ENCODE results near the gene GNAT1.

The GNAT1 gene

GRCh38 chr3:50190936-50191660 lies at the start of gene GNAT1:
Gene GNAT1, plus strand, starts transcription at chr3:50191610. Its CDS starts 116 bp downstream, at chr3:50191726.
- DNase-seq (ENCODE audit: low spot score), result no peak

GRCh38 chr3:50146316-50146901 lies 45.0 kb upstream of the GNAT1 start:
- DNase-seq (ENCODE audit: low spot score), result no peak

- DNase-seq (ENCODE audit: low spot score), result no peak
Measured at GRCh38 chr3:50147016-50147415, 44.4 kb upstream of the GNAT1 start.

DNA sequence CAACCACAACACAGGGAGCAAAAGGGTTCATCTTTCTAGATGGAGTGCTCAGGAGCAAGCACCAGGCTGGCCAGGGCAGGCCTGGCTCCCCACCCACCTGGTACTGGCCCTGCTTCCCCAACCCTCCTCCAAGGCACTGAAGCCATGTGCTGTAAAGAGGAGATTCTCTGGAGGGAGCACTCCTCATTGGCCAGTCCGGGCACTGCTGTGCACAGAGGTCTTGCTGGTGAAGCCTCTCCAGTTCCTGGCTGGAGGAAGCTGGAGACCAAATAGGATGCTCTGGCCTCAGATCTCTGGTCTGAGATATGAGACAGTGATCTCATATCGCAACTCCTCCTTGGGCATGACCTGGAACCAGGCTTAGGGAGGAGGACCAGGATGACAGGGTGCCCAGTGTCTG lies 44.0 kb upstream of the GNAT1 start:
- no peak for DNase-seq (ENCODE audit: low spot score)

GRCh38 chr3:50147861-50148260 lies 43.5 kb upstream of the GNAT1 start:
- no peak for DNase-seq (ENCODE audit: low spot score)

DNA sequence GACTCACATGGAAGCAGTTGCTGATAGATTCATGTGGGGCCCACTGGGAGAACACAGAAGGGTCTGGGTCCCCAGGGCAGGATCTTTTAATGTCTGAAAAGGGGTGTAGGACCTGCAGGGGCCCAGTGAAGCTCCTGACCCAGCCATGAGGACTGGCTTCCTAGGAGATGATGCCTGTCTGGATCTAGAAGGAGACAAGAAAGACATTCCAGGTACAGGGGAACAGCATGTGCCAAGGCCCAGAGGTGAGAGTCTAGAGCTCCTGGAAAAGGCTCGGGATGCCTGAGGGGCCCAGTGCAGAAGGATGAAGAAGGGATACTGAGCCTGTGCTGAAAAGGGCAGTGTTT lies 41.0 kb upstream of the GNAT1 start:
- DNase-seq (ENCODE audit: low spot score), result no peak

DNA sequence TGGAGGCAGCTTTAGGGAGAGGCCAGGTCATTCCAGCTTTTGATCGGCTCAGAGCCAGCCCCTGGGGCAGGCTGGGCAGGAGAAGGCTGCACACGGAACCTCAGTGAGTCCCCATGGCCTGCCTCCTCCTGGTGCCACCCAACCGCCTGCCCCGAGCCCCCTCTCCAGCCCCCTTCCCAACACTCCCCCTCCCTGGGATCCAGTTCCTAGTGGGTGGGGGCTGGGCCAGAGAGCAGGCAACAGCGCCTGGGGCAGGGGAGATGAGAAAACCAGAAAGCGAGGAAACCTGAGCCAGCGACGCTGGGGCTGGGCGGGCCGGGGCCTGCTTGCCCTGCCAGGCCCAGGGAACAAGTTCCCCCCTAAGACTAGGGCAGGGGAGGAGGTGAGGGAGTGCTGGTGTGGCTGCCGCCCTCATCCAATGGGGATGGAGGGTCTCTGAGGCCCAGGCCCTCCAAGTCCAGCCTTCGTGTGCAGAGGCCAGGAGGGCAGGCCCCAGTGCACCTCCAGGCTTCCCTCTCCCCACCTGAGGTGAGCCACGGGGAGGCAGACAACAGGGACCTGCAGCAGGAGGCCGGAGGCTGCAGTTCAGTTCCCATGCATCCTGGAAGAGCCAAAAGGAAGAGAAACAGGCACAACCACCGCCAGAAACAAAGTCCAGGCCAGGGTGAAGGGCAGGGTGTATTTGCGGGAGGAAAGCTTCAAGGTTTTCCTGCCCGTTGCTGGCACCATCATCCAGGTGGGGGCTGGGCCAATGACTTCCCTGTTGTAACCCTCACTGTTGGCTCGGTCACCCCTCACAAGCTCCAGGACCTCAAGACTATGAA lies 40.3 kb upstream of the GNAT1 start:
- DNase-seq (ENCODE audit: low spot score), result no peak

DNA sequence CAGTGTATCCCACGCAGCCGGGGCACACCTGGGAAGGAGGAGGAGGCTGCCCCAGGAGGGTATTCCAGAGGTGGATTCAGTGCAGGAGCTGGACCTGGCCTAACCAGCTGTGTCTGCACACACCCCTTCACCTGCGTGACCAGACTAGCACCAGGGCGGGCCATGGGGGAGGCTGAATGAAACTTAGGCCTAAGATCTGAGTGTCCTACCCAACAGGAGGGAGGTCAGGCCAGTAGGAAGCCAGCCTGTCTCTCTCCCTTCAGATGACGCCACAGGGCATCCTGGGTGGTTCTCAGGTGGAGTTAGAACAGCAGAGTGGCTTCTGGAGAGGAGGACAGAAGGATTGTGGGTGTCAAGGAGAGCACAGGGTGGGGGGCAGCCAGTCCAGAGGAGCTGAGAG lies 39.7 kb upstream of the GNAT1 start:
- DNase-seq (ENCODE audit: low spot score), result no peak

DNA sequence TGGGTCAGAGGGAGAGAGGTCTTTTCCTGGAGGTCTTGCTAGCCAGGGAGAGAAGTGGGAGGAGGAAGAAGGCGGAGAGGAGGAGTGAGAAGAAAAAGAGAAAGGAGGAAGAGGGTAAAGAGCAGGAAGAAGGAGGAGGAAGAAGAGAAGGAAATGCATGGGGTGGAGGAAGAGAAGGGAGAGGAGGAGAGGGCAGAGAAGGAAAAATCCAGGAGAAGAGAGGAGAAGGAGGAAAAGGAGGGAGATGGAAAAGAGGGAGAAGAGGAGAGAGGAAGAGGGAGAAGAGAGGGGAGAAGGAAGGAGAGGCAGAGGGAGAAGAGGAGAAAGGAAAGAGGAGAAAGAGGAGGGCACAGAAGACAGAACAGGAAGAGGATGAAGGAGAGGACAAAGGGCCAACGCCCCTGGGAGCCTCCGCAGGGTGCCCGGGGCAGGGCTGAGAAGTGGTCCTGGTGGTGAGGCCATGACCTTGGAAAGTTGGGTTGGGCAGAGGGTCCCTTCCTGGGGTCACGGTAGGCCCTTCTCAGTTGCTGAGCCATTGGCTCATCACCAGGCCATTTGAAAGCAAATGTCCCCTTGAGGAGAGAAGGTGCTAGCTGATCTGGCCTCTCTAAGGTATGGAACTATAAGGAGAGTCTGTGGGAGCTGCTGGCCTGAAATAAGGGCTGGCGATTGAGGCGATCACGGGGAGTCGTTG lies 37.5 kb upstream of the GNAT1 start:
- DNase-seq (ENCODE audit: low spot score), result no peak

DNA sequence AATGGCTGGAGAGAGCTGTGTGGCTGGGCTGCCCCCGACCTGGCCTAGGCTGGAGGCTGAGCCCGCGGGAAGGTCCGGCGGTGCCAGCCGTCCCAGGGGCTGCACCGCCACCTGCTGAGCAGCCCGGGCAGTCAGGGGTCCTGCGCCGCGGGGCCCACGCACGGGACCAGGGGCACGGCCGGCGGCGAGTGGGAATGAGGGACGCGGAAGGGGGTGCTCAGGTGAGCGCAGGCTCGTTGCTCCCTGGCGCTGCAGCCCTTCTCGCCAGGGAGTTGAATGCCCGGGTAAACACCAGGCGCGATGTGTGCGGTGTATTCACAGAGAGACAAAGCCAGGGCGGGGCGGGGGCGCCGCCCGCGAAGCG lies 37.0 kb upstream of the GNAT1 start:
- peak; percentile 79 for DNase-seq (ENCODE audit: low spot score)

DNA sequence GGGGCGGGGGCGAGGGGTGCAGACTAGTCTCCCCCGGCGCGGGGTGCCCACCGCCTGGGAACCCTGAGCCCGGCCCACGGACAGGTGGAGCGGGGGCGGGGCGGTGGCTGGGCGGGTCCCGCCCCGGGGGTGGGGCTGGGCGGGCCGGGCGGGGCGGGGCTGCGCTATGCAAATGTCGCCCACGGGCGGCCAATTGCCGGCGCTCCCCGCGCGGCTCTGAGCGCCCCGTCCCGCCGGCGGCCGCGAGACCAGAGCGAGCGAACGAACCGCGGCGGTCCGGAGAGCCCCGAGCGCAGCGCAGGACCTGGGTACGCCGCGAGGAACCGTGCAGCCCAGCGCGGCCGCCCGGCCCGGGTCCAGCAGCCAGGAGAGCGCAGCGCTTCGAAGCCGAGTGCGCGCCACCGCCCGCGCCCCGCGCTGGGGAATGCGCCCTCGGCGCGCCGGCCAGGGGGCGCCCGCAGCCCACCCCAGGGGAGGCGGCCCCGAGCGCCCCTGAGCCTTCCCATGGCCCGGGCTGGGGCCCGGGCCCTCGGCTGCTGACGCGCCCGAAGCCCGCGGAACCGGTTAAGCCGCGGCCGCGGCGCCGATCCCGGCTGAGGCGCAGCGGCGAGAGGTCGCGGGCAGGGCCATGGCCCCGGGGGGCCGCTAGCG lies 36.4 kb upstream of the GNAT1 start, which contains the start of gene SEMA3F:
Gene SEMA3F (plus strand): TSS at position 485 of the 651 bp plus-strand sequence. CDS start 4,299 bp downstream, outside the sequence.
- peak; percentile 92 for DNase-seq (ENCODE audit: low spot score)

- peak; percentile 49 for DNase-seq (ENCODE audit: low spot score)
Measured at GRCh38 chr3:50155491-50155878, 35.9 kb upstream of the GNAT1 start.

- no peak for DNase-seq (ENCODE audit: low spot score)
Measured at GRCh38 chr3:50155891-50156290, 35.5 kb upstream of the GNAT1 start.

- DNase-seq (ENCODE audit: low spot score), result no peak
Measured at GRCh38 chr3:50156549-50157493, 34.6 kb upstream of the GNAT1 start.

DNA sequence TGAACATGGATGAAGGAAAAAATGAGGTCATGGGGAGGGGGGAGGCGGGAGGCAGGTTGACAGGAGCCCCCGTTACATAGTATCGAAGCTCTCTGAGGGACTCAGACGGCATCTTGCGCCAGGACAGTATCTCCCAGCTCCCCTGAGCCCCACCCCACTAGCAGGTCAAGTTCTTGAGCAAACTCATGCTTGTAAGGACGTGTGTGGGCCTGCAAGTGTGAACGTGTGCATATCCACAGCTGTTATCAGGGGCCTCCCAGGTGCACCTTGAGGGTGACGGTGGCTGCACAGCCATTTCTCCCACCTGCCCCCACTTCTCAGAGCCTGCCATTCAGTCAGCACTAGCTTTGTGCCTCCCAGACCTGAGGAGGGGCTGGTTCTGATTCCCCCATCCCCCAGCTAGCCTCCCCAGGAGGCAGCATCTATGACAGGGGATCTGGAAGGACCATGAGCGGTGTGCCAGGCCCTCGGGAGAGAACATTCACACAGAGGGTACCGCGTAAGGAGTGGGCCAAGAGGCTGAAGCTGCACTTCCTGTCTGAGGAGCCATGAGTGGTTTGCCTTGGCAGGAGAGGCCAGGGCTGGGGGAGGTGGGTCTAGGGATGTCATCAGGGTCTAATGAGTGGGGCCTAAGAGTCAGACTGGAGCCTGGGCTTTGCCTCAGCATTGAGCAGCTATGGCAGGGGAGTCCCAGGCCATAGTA lies 33.4 kb upstream of the GNAT1 start:
- no peak for DNase-seq (ENCODE audit: low spot score)

DNA sequence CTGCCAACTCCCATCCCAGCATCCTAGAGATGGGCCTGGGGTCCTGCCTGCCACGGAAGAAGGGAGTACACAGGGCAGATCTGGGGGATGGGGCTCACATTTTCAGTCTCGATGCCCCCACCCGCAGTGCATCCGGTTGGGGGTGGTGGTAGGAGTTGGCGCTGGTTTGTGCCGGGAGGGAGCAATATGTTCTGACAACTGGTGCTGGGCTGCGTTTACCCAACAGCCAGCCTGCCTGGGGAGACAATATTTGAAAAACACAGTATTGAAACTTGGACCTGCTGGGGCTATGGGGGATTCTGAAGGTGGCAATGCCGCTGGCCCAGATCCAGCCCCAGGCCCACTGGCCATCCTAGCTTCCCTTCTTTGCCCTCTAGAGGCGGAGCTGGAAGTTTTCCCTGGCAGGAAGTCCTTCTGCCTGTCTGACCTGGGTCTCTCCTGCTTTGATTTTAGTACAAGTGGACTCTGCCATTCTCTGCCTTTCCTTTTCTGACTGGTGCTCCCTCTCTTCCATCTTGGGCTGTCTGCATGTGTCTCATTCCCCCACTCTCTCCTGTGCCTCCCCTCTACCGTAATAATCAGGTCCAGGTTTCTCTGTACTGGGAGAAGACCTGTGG lies 32.8 kb upstream of the GNAT1 start:
- no peak for DNase-seq (ENCODE audit: low spot score)

DNA sequence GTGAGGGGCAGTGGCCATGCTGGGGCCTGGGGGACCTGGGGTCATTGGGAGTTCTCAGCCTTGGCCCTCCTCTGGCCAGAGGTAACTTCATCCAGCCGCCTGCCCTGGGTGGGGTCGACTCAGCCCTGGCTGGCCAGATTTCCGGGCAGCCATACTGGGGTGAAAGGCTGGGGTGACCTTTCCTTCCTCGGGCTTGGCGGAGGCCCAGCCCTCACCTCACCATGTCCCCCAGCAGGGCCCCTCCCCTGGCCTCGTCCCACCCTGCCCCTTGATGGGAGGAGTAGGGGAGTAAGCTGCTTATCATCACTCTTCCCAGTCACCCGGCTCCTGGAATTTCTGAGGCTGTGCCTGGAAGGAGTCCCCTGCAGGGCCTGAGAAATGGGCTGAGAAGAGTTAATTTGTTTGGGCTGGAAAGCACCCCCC lies 30.8 kb upstream of the GNAT1 start:
- DNase-seq (ENCODE audit: low spot score), result no peak

- no peak for DNase-seq (ENCODE audit: low spot score)
Measured at GRCh38 chr3:50161320-50161719, 30.1 kb upstream of the GNAT1 start.

DNA sequence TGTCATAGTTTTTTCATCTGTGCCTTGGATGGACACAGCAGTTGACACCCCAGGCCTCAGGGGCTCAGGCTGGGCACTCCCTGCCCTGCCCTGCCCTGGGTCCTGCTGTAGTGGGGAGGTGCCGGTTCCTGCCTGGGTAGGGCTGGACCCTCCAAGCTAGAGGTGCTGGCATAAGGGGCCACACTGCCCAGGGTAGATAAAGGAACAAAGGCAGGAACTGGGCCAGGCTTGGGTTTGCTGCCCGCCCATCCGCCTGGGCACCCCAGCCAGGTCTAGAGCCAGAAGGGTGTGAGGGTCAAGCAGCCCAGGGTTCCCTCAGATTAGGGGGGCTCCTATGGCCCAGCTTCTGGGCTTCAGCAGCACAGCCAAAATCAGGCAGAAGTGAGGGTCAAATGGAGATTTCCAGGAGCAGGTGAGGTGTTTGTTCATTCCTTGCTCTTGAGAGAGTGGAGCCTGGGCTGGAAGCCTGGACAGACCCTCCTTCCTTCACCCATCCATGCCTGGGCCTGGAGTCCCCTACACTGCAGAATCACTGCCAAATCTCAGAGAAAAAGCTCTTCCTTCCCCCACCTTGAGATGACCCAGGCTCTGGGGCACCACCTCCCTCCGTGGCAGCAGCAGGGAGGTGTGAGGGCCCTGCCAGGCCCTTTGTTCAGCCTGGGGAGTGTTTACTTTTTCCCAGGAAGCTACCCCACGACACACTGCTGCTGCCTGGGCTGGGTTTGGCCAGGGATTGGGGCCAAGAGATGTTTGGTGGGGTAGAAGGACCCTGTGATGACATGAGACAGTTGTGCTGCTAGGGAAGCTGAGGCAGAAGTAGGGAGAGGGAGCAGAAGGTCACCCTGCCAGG lies 29.2 kb upstream of the GNAT1 start:
- no peak for DNase-seq (ENCODE audit: low spot score)
